Activated CD4-positive, alpha-beta T cell treated with anti-CD3 and anti-CD28 coated beads, Interleukin-2, Interleukin-6, amounts not matched to agents 100 ng/mL and 50 ng/mL, durations not matched to agents 16 hours and 8 hours (primary cell): Measurements from ENCODE around the gene MAML3.

Source experiments
- DNase-seq: peaks from one replicate; pipeline ENCODE4 v3.0.0-alpha.2; 2020

MAML3 gene

GRCh38 chr4:139668658-139669201, 485.3 kb downstream of the MAML3 start:
- no peak for DNase-seq

- no peak for DNase-seq
Measured at GRCh38 chr4:139668036-139668435, 485.9 kb downstream of the MAML3 start.
